Stimulated activated CD8-positive, alpha-beta memory T cell treated with anti-CD3 and anti-CD28 coated beads, Interleukin-4, amount 100 ng/mL, for 4 hours (primary cell): ENCODE measurements around the gene KLF5.

Experiments
- DNase-seq, 2 donors: peaks; one replicate each; pipeline ENCODE4 v3.0.0-alpha.2; 2020; ENCODE audit warnings: low read depth in 2 of 2, low spot score in 1 of 2

The KLF5 gene

GRCh38 chr13:73059460-73060250, 850 bp downstream of the KLF5 start:
- no peak for DNase-seq

- no peak for DNase-seq
These were observed 1.7 kb downstream of the KLF5 start for GRCh38 chr13:73060251-73061160.

- DNase-seq = no peak
These were observed 2.7 kb downstream of the KLF5 start for GRCh38 chr13:73061473-73061872.

- DNase-seq = no peak
These were observed 3.1 kb downstream of the KLF5 start for GRCh38 chr13:73061876-73062275.

- no peak for DNase-seq
These were observed 3.7 kb downstream of the KLF5 start for GRCh38 chr13:73062468-73062867.

GRCh38 chr13:73063166-73063565, 4.4 kb downstream of the KLF5 start:
- no peak for DNase-seq

- DNase-seq = no peak
These were observed 6.2 kb downstream of the KLF5 start for GRCh38 chr13:73065036-73065435.

- no peak for DNase-seq
These were observed 7.0 kb downstream of the KLF5 start for GRCh38 chr13:73065665-73066340.

GRCh38 chr13:73069206-73069805, 10.5 kb downstream of the KLF5 start:
- DNase-seq = no peak

- DNase-seq = no peak
These were observed 11.8 kb downstream of the KLF5 start for GRCh38 chr13:73070451-73071098.

GRCh38 chr13:73072239-73072900, 13.6 kb downstream of the KLF5 start:
- no peak for DNase-seq

- DNase-seq = no peak
These were observed 14.2 kb downstream of the KLF5 start for GRCh38 chr13:73073050-73073449.

- no peak for DNase-seq
These were observed 15.2 kb downstream of the KLF5 start for GRCh38 chr13:73074014-73074413.

- no peak for DNase-seq
These were observed 16.1 kb downstream of the KLF5 start for GRCh38 chr13:73074926-73075325.

GRCh38 chr13:73075546-73075945, 16.7 kb downstream of the KLF5 start:
- no peak for DNase-seq

GRCh38 chr13:73075954-73076353, 17.1 kb downstream of the KLF5 start:
- no peak for DNase-seq

GRCh38 chr13:73077865-73078264, 19.1 kb downstream of the KLF5 start:
- DNase-seq = no peak

GRCh38 chr13:73079359-73079758, 20.6 kb downstream of the KLF5 start:
- DNase-seq = no peak

GRCh38 chr13:73081256-73081915, 22.6 kb downstream of the KLF5 start:
- no peak for DNase-seq

- no peak for DNase-seq
These were observed 23.7 kb downstream of the KLF5 start for GRCh38 chr13:73082471-73082870.
